ENCODE data around the gene DDX3X. TPM values are rescaled to one million over a fixed set of nuclear protein-coding genes. Genes with fewer than 3 reads are reported as not detected.

Gene DDX3X
- total and polyA plus RNA-seq, 2 of the 13 experiments (the other 11 are each of a cell fraction or from before 2014, with no cell fraction given): 53.5 to 239 TPM

- TF ChIP-seq SKIL (CRISPR knock-in tag; IDR thresholded peaks at IDR 0.05; ENCODE audit: borderline replicate concordance) (no peak), MTF2 (CRISPR knock-in tag; IDR thresholded peaks at IDR 0.05; ENCODE audit: borderline replicate concordance) (no peak), ZHX2 (IDR thresholded peaks at IDR 0.05; ENCODE audit: low read depth) (no peak), ZHX2 (CRISPR knock-in tag; IDR thresholded peaks at IDR 0.05; ENCODE audit: borderline replicate concordance) (no peak), ZNF264 (CRISPR knock-in tag; IDR thresholded peaks at IDR 0.05) (no peak), TBX3 (IDR thresholded peaks at IDR 0.05; ENCODE audit: borderline replicate concordance) (no peak), EZH2 (conservative IDR thresholded peaks at IDR 0.05; ENCODE audit: low read depth, low read length) (no peak), SOX13 (IDR thresholded peaks at IDR 0.05) (no peak), SOX13 (CRISPR knock-in tag; conservative IDR thresholded peaks at IDR 0.05 in 1 of 2, IDR thresholded peaks at IDR 0.05 in 1 of 2) (peak in 1 of 2 experiments; percentile 18; a peak in 1 of 4 replicates), ZFP36L2 (CRISPR knock-in tag; IDR thresholded peaks at IDR 0.05) (no peak), TRAFD1 (CRISPR knock-in tag; IDR thresholded peaks at IDR 0.05; ENCODE audit: borderline replicate concordance) (no peak), TEAD3 (CRISPR knock-in tag; optimal IDR thresholded peaks at IDR 0.05; ENCODE audit: borderline replicate concordance) (peak; percentile 28), ZFX (CRISPR knock-in tag; IDR thresholded peaks at IDR 0.05; ENCODE audit: low read depth) (0 out of 2 replicates have a peak, but pooled peaks have one; percentile 12), ZNF329 (CRISPR knock-in tag; IDR thresholded peaks at IDR 0.05; ENCODE audit: low read depth) (no peak), PCBP1 (IDR thresholded peaks at IDR 0.05; ENCODE audit: borderline replicate concordance, low read depth, low read length) (no peak), HOXA3 (CRISPR knock-in tag; IDR thresholded peaks at IDR 0.05) (no peak), HNF4A (CRISPR knock-in tag; IDR thresholded peaks at IDR 0.05) (peak; percentile 49; the same call in 1 of the 2 replicates), TFDP2 (CRISPR knock-in tag; IDR thresholded peaks at IDR 0.05) (no peak), ZNF7 (CRISPR knock-in tag; IDR thresholded peaks at IDR 0.05) (no peak), ZMYM2 (CRISPR knock-in tag; IDR thresholded peaks at IDR 0.05) (0 out of 2 replicates have a peak, but pooled peaks have one; percentile 20), ZNF556 (CRISPR knock-in tag; IDR thresholded peaks at IDR 0.05; ENCODE audit: borderline replicate concordance) (no peak)
These were observed 54.6 kb downstream of the DDX3X start (continued) for GRCh38 chrX:41388543-41388942.

Data from HepG2 (cell line).